NCI-H146 (cell line): Measurements from ENCODE around the gene KCNH4.
A peak's percentile ranks its signal among the peaks of the same experiment; 100 is the strongest.

Experiments used
- DNase-seq: peaks from one replicate; lab custom pipeline; 2025; lab: John Stamatoyannopoulos, UW

The KCNH4 gene

GRCh38 chr17:42117397-42118125 is 63.4 kb downstream of the KCNH4 start:
- no peak for DNase-seq

- DNase-seq: peak; percentile 75
These were observed 64.1 kb downstream of the KCNH4 start for GRCh38 chr17:42116705-42117396.

GRCh38 chr17:42114118-42114517 is 66.8 kb downstream of the KCNH4 start:
- no peak for DNase-seq

DNA sequence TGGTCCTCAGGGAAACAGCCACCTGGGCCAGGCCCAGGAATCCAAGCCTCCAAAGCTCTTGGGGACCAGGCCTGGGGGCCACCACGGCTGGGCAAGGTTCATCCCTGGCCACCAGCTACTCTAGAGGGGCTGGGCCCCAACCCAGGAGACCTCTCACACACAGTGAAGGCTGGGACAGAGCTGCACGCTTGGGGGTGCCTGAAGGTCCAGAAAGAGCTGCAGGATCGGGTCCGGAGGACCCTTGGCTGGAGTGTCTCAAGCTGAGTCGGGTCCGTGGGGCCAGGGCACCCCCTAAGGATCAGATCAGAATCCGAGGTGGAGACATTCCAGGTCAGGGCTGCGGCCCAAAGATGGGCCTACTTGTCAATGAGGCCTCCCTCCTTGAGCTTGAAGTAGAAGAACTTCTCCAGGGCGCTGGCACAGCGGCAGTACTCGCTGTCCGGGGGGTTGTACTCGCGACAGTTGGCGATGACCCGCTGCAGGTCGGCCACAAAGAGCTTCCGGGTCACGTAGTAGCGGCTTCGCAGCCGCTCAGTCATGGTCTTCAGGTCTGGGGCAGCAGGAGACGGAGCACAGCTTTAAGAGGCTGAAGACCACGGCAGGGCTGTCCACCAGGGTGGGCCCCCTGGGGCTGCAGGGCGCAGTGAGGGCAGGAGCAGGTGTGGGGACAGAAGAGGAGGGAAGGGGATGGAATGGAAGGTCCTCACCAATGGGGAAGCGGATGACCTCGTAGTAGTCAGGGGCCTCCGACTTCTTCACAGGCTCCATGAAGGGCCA is 67.5 kb downstream of the KCNH4 start:
- DNase-seq: no peak

DNA sequence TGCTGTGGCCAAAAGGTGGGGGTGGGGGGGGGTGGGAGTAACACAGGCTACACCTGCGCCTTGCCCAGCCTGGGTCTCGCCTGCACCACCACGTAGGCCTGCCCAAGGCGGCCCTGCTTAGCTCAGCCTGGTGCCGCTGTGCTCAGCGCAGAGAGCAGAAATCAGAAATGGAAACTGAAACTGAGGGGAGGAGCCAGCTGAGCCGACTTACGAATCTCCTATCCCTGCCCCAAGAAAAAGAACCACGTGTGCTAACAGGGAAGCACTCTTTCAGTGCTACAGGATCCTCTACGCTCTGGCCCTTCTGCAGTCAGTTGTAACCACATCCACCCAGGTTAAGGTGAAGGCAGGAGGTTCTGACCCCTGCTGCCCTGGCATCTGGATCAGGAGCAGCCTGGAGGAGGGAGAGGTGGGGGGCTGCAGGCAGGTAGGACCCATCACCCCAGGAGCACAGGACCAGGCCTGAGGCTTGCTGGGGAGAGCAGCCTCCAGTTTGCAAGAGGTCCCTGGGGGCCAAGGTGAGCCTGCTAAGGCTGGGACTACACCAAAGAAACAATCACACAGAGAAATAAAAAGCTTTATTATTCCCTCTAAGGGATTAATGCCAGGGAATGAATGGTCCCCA is 68.3 kb downstream of the KCNH4 start, which contains the start of gene DHX58:
DHX58 (minus strand) TSS at position 163 of the 625 bp plus-strand sequence. CDS start 822 bp downstream, outside the sequence.
- DNase-seq: no peak

DNA sequence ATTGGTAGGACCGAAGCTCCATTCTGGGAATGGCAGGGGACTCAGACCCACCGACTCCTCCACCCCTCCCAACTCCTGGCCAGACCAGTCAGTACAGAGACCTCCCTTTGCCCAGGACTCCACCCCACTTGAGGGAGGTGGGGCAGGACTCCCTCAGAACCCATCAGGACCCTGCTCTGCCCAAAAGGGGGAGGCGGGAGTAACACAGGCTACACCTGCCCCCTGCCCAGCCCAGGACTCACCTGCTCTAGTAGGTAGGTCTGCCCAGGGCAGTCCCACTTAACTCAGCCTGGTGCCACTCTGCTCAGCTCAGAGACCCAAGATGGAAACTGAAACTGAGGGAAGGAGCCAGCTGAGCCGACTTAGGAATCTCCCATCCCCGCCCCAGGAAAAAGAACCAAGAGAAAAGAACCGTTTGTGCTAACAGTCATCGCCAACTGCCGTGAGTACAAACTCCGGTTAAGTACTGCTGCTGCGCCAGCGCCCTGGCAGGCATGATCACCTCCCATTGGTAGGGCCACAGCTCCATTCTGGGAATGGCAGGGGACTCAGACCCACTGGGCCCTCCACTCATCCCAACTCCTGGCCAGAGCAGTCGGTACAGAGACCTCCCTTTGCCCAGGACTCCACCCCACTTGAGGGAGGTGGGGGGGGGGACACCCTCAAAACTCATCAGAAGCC is 68.9 kb downstream of the KCNH4 start:
- no peak for DNase-seq

DNA sequence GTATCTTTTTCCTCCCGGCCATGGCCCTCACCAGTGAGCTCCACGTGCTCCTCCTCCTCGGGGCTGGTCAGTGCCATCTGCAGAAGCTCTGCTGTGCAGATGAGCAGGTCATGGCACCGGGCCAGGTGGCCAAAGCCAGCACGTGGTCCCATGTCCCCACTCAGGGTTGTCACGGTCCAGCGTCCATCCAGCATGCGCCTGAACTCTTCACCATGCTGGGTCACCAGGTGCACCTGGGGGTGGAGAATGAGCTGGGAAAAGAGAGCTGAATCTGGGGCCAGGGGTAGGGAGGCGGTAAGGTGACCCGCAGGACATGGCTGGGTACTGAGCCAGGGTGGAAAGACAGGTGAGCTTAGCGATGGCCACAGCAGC is 69.7 kb downstream of the KCNH4 start:
- DNase-seq: peak; percentile 32

DNA sequence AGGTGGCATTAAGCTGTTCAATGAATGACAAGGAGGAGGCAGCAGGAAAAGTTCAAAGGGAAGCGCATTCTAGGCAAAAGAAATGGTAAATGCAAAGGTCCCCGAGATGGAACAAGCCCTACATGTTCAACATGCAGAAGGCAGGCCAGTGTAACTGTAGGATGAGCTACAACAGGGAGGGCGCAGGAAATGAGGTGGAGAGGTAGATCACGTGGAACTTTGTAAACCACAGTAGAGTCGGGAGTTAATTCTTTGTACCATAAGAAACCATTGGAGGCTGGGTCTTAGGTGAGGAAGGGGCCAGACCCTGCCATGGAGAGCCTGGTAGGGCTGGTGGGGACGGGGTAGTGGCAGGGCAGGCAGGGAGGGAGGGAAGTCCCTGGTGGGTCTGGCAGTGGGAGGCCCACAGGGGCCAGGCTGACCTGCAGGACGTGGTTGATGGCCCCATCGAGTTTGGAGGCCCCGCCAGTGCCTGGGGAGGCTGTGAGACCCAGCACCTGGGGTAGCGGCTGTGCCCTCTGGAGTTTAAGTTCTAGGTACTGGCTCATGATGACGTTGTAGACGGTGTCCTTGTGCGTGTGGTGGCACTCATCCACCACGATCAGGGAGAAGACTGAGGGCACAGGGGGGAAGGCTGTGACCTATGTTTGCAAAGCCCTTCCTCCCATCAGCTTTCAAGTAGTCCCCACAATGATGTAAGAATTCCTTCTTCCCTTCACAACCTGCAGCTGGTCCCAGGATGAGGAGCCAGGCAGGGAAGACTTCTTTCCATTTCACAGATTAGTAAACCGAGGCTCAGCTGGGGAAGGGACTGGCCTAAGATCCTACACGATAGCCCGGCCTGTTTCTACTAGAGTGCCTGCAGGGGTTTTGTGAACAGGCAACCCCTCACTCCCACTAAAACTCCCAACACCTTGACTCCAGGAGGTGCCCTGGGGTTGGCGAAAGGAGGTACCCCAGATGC is 70.4 kb downstream of the KCNH4 start:
- DNase-seq: no peak

DNA sequence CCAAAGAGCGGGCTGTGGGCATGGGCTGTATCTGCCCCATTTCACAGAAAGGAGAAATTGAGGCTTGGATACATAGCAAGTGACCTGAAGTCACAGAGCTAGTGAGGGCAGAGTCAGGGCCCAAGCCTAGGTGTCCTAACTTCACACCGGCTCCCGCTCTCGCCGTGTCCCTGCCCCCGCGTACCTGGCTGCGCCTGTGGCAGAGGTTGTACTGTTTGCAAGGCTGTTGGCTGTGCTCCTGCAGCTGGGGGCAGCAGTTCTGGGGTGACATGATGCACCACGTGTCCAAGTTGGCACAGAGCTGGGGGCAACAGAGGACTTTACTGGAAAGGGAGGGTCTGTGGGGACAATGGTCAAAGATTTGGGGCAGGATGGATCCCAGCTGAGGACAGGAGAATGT is 71.9 kb downstream of the KCNH4 start:
- DNase-seq: no peak

GRCh38 chr17:42107597-42108576 is 73.1 kb downstream of the KCNH4 start:
- DNase-seq: peak; percentile 66

- no peak for DNase-seq
These were observed 73.8 kb downstream of the KCNH4 start for GRCh38 chr17:42107124-42107523.
